HG03378 (cell line): ENCODE data around the gene MDM1.

Experiments
- ATAC-seq: cut with Tn5 transposase; IDR thresholded peaks from one replicate; pipeline ENCODE4 v1.9.1; 2021; ENCODE audit warnings: mild to moderate bottlenecking, moderate library complexity; ENCODE audit not compliant: unreplicated experiment

MDM1 gene

DNA sequence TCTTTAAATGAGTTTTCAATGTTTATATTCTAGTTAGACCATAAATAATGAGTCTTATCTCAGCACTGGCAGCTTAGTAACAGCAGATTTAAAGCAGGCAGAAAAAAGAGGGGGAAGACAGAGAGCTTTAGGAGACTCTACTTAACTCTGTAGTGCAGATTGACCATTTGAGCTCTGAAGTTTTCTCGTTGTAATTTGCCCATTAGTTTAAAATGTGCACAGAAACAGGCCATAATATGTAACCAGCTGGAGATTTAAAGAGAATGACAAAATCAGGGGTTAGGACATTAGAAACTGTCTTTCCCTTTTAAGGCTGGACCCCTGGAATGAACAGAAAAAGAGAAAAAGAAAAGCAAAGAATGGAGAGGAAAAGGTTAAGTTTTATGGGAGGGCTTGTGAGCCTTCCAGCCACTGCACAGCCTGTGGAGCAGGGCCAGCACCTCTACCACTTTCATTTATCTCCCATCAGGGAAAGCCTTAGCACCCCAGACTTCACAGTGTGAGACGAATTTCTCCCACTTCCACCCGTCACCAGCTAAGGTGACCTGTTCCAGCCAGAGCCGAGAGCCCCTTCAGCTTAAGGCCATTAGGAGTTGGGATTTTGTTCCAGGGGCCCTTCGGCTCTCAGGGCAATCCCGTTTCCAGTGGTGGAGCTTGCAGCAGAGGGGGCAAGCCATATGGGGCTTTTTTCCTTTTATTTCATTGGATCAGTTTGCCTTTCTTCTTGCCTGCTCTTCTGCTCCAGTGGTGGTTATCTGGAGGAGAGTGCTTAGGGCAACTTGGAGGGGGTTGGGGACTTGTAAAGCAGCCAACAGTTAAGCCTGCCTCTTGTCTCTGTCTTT lies 86.8 kb downstream of the MDM1 start:
- ATAC-seq = no peak
